ENCODE results near the gene GNMT.

Gene GNMT

GRCh38 chr6:42962502-42963178, 2.1 kb downstream of the GNMT start:
- Histone ChIP-seq H4K91ac (ENCODE audit: low read depth, low read length) (no peak overlapping the region), H4K8ac (ENCODE audit: low read depth, low read length) (no peak overlapping the region), H3K4me3 (ENCODE audit: low read depth, low read length) (no peak overlapping the region), H3K4ac (ENCODE audit: low read depth, low read length) (no peak overlapping the region), H3K23ac (ENCODE audit: low read length) (no peak overlapping the region), H4K12ac (ENCODE audit: low read depth, low read length) (no peak overlapping the region), H3K27me3 (ENCODE audit: insufficient read depth, low read length) (no peaks in the 10 kb centered on the region), H3K27ac (ENCODE audit: low read depth, low read length) (no peak overlapping the region), H2BK5ac (ENCODE audit: low read depth, low read length, poor library complexity) (no peak overlapping the region), H3K4me2 (ENCODE audit: low read length) (no peak overlapping the region), H2BK120ac (ENCODE audit: insufficient read depth, low read length, poor library complexity) (no peak overlapping the region), H3K9ac (ENCODE audit: low read length) (no peak overlapping the region), H2BK12ac (ENCODE audit: low read length) (no peak overlapping the region), H3K9me3 (ENCODE audit: insufficient read depth, low read depth, low read length) (peaks cover 2% of the 10 kb centered on the region), H3K79me1 (ENCODE audit: low read length) (no peaks in the 10 kb centered on the region), H2AFZ (ENCODE audit: insufficient read depth, low read length, poor library complexity) (no peak overlapping the region), H3K79me2 (ENCODE audit: control insufficient read depth, insufficient read depth, low read length, poor library complexity) (no peaks in the 10 kb centered on the region), H3K36me3 (ENCODE audit: control insufficient read depth in 1 of 2, insufficient read depth in 2 of 2, low read length in 2 of 2) (peaks cover 37 to 38% of the 10 kb centered on the region in 2 experiments), H3K14ac (ENCODE audit: low read length) (no peak overlapping the region), H3K4me1 (ENCODE audit: control insufficient read depth in 1 of 2, insufficient read depth in 2 of 2, low read length in 2 of 2) (peaks cover 4 to 5% of the 10 kb centered on the region in 2 experiments), H2AK5ac (ENCODE audit: low read length) (no peak overlapping the region), H3K18ac (ENCODE audit: low read length) (no peak overlapping the region)
- peak in 1 of 2 donors; percentile 20 for DNase-seq
- WGBS (ENCODE audit: extremely low coverage, insufficient coverage, insufficient read length), result no CpG with 5 or more reads among the region's 13 CpGs

DNA sequence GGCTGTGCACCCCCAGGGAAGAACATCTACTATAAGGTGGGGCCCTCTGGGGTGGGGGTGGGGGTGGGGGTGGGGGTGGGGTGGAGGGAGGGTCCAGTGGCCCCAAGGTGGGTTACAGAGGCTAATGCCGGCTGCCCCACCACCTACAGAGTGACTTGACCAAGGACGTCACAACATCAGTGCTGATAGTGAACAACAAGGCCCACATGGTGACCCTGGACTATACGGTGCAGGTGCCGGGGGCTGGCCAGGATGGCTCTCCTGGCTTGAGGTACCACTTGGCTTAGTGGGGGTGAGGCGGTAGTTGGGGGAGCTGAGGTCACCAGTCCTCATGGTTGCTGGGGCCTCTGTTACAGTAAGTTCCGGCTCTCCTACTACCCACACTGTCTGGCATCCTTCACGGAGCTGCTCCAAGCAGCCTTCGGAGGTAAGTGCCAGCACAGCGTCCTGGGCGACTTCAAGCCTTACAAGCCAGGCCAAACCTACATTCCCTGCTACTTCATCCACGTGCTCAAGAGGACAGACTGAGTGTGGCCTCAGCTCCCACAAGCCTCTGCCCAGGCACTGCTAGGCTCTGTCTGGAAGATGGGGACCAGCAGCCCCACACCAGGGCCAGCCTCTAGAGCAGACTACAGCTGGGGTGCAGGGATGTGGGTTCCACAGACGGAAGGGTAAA, 2.8 kb downstream of the GNMT start:
- Histone ChIP-seq H4K91ac (ENCODE audit: low read depth, low read length) (no peak overlapping the region), H3K79me1 (ENCODE audit: low read length) (no peaks in the 10 kb centered on the region), H2AK5ac (ENCODE audit: low read length) (no peak overlapping the region), H2BK5ac (ENCODE audit: low read depth, low read length, poor library complexity) (no peak overlapping the region), H3K4me1 (ENCODE audit: control insufficient read depth in 1 of 2, insufficient read depth in 2 of 2, low read length in 2 of 2) (peaks cover 4 to 5% of the 10 kb centered on the region in 2 experiments), H3K79me2 (ENCODE audit: control insufficient read depth, insufficient read depth, low read length, poor library complexity) (no peaks in the 10 kb centered on the region), H3K27ac (ENCODE audit: low read depth, low read length) (no peak overlapping the region), H2BK12ac (ENCODE audit: low read length) (no peak overlapping the region), H3K18ac (ENCODE audit: low read length) (no peak overlapping the region), H3K4me3 (ENCODE audit: low read depth, low read length) (no peak overlapping the region), H3K9ac (ENCODE audit: low read length) (no peak overlapping the region), H3K27me3 (ENCODE audit: insufficient read depth, low read length) (no peaks in the 10 kb centered on the region), H3K4me2 (ENCODE audit: low read length) (no peak overlapping the region), H2BK120ac (ENCODE audit: insufficient read depth, low read length, poor library complexity) (no peak overlapping the region), H4K12ac (ENCODE audit: low read depth, low read length) (no peak overlapping the region), H3K9me3 (ENCODE audit: insufficient read depth, low read depth, low read length) (peaks cover 2% of the 10 kb centered on the region), H3K36me3 (ENCODE audit: control insufficient read depth in 1 of 2, insufficient read depth in 2 of 2, low read length in 2 of 2) (peaks cover 37 to 41% of the 10 kb centered on the region in 2 experiments), H3K23ac (ENCODE audit: low read length) (no peak overlapping the region), H2AFZ (ENCODE audit: insufficient read depth, low read length, poor library complexity) (no peak overlapping the region), H4K8ac (ENCODE audit: low read depth, low read length) (no peak overlapping the region), H3K14ac (ENCODE audit: low read length) (no peak overlapping the region), H3K4ac (ENCODE audit: low read depth, low read length) (no peak overlapping the region)
- DNase-seq, result no peak
- no CpG with 5 or more reads among the region's 12 CpGs for whole genome bisulfite sequencing (ENCODE audit: extremely low coverage, insufficient coverage, insufficient read length)

DNA sequence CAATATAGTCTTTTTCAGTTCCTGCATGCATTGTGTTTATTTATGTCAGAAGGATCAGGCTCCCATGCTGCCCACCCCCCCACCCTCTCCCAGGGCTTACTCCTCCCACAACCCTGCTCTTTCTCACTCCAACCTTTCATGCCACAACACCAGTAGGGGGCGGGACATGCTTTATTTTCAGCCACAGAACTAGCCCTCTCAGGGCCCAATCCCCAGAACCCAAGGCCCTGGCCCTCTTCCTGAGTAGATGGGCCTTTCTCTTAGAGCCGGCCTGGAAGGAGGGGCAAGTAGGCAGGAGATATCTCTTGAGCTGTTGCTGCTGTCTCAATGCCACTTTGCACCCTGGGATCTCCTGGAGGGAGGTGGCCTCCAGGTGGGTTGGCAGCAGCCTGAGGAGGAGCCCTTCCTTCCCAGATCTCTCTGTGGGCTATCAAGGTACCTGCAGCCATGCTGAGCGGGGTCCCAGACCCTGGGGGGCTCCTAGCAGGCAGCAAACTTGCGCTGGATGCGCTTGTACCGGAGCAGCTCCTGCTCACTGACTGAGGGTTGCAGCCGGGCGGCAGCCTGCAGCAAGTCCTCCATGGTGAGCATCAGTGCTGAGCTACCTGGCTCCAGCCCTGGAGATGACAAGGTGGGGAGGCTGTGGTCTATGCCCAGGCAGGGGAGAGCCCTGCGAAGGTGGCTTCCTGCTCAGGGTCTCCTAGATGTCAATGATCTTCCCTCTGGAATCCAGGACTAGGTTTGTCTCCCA, 3.5 kb downstream of the GNMT start:
- H4K91ac ChIP-seq (ENCODE audit: low read depth, low read length), result no peak overlapping the region
- H2BK12ac ChIP-seq (ENCODE audit: low read length), result no peak overlapping the region
- no peak overlapping the region for H3K23ac ChIP-seq (ENCODE audit: low read length)
- no peaks in the 10 kb centered on the region for H3K79me2 ChIP-seq (ENCODE audit: control insufficient read depth, insufficient read depth, low read length, poor library complexity)
- DNase-seq, result peak in 1 of 2 donors; percentile 37
- peaks cover 4 to 5% of the 10 kb centered on the region in 2 experiments for H3K4me1 ChIP-seq (ENCODE audit: control insufficient read depth in 1 of 2, insufficient read depth in 2 of 2, low read length in 2 of 2)
- no peak overlapping the region for H2BK5ac ChIP-seq (ENCODE audit: low read depth, low read length, poor library complexity)
- no peak overlapping the region for H3K9ac ChIP-seq (ENCODE audit: low read length)
- H3K79me1 ChIP-seq (ENCODE audit: low read length), result no peaks in the 10 kb centered on the region
- no peak overlapping the region for H3K4me3 ChIP-seq (ENCODE audit: low read depth, low read length)
- H2AK5ac ChIP-seq (ENCODE audit: low read length), result no peak overlapping the region
- WGBS (ENCODE audit: extremely low coverage, insufficient coverage, insufficient read length), result no CpG with 5 or more reads among the region's 9 CpGs
- H4K12ac ChIP-seq (ENCODE audit: low read depth, low read length), result no peak overlapping the region
- no peak overlapping the region for H2AFZ ChIP-seq (ENCODE audit: insufficient read depth, low read length, poor library complexity)
- H3K27ac ChIP-seq (ENCODE audit: low read depth, low read length), result no peak overlapping the region
- H3K27me3 ChIP-seq (ENCODE audit: insufficient read depth, low read length), result no peaks in the 10 kb centered on the region
- no peak overlapping the region for H3K4me2 ChIP-seq (ENCODE audit: low read length)
- no peak overlapping the region for H3K14ac ChIP-seq (ENCODE audit: low read length)
- H3K36me3 ChIP-seq (ENCODE audit: control insufficient read depth in 1 of 2, insufficient read depth in 2 of 2, low read length in 2 of 2), result peaks cover 37 to 46% of the 10 kb centered on the region in 2 experiments
- peaks cover 2% of the 10 kb centered on the region for H3K9me3 ChIP-seq (ENCODE audit: insufficient read depth, low read depth, low read length)
- H2BK120ac ChIP-seq (ENCODE audit: insufficient read depth, low read length, poor library complexity), result no peak overlapping the region
- H3K4ac ChIP-seq (ENCODE audit: low read depth, low read length), result no peak overlapping the region
- H3K18ac ChIP-seq (ENCODE audit: low read length), result no peak overlapping the region
- no peak overlapping the region for H4K8ac ChIP-seq (ENCODE audit: low read depth, low read length)

DNA sequence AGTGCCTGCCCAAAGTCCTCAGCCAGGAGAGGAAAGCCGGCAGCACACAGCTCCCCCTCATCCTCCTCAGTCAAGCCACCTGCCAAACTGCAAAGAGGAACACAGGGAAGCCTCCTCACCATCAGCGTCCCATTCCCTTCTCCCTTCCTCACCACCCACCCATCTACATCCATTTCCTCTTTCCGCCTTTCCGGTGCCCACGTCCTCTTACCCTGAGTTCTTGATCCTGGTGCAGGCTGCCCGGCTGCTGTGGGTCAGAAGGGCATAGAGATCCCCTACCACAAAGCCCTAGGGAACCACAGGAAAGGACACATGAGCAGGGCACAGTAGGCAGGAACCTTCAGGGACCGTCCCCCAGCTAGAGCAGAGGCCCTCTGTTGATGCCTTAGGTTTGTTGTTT, 6.0 kb downstream of the GNMT start:
- H4K91ac ChIP-seq (ENCODE audit: low read depth, low read length), result no peak overlapping the region
- H2BK5ac ChIP-seq (ENCODE audit: low read depth, low read length, poor library complexity), result no peak overlapping the region
- no peak overlapping the region for H3K4me2 ChIP-seq (ENCODE audit: low read length)
- no peak for DNase-seq
- peaks cover 7 to 8% of the 10 kb centered on the region in 2 experiments for H3K4me1 ChIP-seq (ENCODE audit: control insufficient read depth in 1 of 2, insufficient read depth in 2 of 2, low read length in 2 of 2)
- H3K18ac ChIP-seq (ENCODE audit: low read length), result no peak overlapping the region
- no peak overlapping the region for H2AK5ac ChIP-seq (ENCODE audit: low read length)
- no peaks in the 10 kb centered on the region for H3K79me2 ChIP-seq (ENCODE audit: control insufficient read depth, insufficient read depth, low read length, poor library complexity)
- H3K79me1 ChIP-seq (ENCODE audit: low read length), result no peaks in the 10 kb centered on the region
- H3K27ac ChIP-seq (ENCODE audit: low read depth, low read length), result no peak overlapping the region
- no peak overlapping the region for H4K8ac ChIP-seq (ENCODE audit: low read depth, low read length)
- peaks cover 2% of the 10 kb centered on the region for H3K9me3 ChIP-seq (ENCODE audit: insufficient read depth, low read depth, low read length)
- no peak overlapping the region for H2BK120ac ChIP-seq (ENCODE audit: insufficient read depth, low read length, poor library complexity)
- no peaks in the 10 kb centered on the region for H3K27me3 ChIP-seq (ENCODE audit: insufficient read depth, low read length)
- H3K4me3 ChIP-seq (ENCODE audit: low read depth, low read length), result no peak overlapping the region
- no peak overlapping the region for H3K23ac ChIP-seq (ENCODE audit: low read length)
- H2AFZ ChIP-seq (ENCODE audit: insufficient read depth, low read length, poor library complexity), result no peak overlapping the region
- H3K14ac ChIP-seq (ENCODE audit: low read length), result no peak overlapping the region
- H3K9ac ChIP-seq (ENCODE audit: low read length), result no peak overlapping the region
- no CpG with 5 or more reads among the region's 7 CpGs for WGBS (ENCODE audit: extremely low coverage, insufficient coverage, insufficient read length)
- H2BK12ac ChIP-seq (ENCODE audit: low read length), result no peak overlapping the region
- no peak overlapping the region for H3K4ac ChIP-seq (ENCODE audit: low read depth, low read length)
- no peak overlapping the region for H4K12ac ChIP-seq (ENCODE audit: low read depth, low read length)
- H3K36me3 ChIP-seq (ENCODE audit: control insufficient read depth in 1 of 2, insufficient read depth in 2 of 2, low read length in 2 of 2), result peaks cover 37 to 51% of the 10 kb centered on the region in 2 experiments

Measured in trophoblast cell (in vitro differentiated cells and primary cell).